GM18502 (cell line): Measurements from ENCODE around the gene ZPBP.
"Not testable (repeated sequence)": the region's sequence is repeated elsewhere in the genome, so short reads cannot be mapped to it uniquely, and the experiment has no call there.

Source experiments
- ATAC-seq: cut with Tn5 transposase; IDR thresholded peaks from one replicate; pipeline ENCODE4 v1.9.1; 2021; ENCODE audit warnings: mild to moderate bottlenecking; ENCODE audit not compliant: unreplicated experiment, poor library complexity

Gene ZPBP

DNA sequence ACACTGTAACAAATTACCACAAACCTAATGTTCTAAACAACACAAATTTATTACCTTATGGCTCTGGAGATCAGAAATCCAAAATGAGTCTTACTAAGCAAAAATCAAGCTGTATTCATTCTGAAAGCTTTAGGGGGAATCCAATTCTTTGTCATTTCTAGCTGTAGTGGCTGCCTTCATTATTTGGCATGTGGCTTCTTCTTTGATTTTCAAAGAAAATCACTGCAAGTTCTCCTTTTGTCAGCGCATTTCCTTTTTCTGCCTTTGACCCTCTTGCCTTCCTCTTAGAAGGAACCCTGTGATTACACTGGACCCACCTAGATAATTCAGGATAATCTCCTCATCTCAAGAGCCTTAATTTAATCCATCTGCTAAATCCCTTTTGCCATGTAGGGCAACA is 36.9 kb downstream of the ZPBP start:
- no peak for ATAC-seq

DNA sequence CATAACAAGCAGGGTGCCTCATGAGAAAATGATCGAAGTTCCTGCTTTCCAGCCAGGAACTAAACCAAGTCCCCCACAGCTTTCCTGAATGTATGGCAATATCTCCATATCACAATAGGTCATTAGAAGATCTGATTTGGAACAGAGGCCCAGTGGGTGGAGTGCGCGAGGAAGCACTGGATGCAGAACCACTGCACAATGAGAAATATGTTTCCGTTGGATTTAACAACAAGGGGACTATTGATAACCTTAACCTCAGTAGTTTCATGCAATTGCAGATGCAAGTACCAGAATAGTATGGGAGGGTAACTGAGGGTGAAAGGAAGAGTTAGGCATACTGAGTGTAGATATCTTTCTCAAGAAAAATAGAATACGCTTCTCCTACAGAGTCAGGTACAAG is 45.3 kb downstream of the ZPBP start:
- no peak for ATAC-seq

DNA sequence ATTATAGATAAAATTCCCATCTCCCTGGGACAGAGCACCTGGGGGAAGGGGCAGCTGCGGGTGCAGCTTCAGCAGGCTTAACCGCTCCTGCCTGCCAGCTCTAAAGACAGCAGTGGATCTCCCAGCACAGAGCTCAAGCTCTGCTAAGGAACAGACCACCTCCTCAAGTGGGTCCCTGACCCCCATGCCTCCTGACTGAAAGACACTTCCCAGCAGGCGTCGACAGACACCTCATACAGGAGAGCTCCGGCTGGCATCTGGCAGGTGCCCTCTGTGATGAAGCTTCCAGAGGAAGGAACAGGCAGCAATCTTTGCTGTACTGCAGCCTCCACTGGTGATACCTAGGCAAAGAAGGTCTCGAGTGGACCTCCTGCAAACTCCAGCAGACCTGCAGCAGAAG is 51.9 kb downstream of the ZPBP start:
- ATAC-seq, result not testable (repeated sequence)

DNA sequence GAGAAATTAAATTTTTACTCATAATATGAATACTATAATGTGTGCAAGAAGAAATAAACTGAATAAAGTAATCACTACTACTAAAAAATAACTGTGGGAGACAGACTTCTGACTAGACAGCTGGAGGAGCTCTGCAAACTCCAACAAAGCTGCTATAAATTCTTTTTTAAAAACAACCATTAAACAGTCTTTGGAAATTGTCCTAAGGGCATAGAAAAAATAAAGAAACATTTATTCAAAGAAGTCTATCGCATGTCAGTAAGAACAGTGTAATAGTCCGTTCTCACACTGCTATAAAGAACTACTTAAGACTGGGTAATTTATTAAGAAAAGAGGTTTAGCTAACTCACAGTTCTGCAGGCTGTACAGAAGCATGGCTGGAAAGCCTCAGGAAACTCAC is 56.0 kb downstream of the ZPBP start:
- no peak for ATAC-seq

DNA sequence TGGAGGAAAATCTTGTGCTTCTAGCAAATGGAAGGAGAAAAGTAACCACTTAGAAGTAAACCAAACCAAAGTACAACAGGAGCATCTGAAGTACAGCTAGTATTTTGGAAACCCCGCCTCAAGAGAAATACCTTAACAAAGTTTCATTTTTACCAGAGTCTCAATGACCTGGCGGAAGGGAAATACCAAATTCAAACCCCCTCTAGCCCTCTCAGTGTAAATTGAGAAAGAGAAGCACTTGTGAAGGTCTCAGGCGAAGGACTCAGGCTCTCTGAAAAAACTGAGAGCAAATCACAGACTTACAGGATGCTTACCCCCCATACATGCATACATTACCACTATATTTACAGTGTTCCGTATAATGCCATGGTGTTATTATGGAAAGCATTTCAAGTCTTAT is 70.1 kb downstream of the ZPBP start:
- peak; percentile 79 for ATAC-seq

DNA sequence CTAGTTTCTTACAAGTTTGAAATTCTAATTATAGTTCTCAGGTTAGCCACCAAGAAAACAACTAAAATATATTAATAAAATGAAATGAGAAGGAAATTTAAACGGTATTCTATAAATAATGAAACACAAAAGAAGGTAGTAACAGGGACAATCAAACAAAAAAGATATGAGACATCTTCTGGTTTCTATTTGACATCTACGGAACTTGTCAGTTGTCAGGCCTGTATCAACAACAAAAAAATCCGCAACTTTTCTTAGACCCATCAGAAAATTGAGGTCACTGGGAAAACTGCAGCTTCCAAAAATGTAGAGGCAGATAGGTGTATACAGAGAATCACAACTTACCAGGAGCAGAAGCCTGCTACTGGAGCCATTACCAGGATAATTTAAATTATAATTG is 70.6 kb downstream of the ZPBP start:
- ATAC-seq, result peak; percentile 44

DNA sequence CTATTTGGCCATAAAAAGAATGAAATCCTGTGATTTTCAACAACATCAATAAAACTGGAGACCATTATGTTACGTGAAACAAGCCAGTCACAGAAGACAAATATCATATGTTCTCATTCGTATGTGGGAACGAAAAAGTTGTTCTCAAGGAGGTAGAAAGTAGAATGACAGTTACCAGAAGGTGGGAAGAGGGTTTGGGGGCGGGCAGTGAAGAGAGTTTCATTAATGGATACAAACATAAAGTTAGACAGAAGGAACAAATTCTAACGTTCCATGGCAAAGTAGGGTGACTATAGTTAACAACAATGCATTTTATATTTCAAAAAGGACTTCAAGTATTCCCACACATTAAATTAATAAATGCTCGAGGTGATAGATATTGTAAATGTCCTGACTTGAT is 97.4 kb downstream of the ZPBP start:
- no peak for ATAC-seq

DNA sequence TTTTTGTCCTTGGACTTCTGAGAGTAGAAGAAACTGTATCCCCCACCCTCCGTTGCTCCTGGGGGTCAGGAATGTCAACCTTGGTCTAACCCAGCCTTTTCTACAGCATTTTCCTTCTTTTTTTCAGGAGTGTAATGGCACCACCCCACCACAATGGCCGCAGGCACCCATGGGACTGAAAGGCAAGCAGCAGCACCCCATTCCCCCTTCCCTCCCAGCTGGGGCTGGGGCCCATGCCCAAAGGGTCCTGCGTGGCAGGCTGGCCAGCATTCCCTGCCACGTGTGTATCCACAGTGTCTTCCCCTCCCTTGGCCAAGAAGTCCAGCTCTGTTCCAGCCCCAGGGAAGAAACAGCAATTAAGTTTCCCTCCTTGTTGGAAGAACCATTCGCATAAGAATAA is 106.9 kb downstream of the ZPBP start:
- ATAC-seq, result no peak

DNA sequence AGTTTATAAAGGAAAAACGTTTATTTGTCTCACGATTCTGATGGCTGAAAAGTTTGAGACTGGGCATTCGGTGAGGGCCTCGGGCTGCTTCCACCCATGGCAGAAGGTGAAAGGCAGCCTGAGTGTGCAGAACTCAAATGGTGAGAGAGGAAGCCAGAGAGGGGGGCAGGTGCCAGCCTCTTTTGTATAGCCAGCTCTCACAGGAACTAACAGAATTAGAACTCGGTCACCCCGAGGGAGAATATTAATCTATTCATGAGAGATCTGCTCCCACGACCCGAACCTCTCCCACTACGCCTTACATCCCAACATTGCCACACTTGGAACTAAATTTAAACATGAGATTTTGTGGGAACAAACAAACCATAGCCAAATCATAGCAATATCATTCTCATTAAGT is 112.6 kb downstream of the ZPBP start:
- ATAC-seq, result no peak

DNA sequence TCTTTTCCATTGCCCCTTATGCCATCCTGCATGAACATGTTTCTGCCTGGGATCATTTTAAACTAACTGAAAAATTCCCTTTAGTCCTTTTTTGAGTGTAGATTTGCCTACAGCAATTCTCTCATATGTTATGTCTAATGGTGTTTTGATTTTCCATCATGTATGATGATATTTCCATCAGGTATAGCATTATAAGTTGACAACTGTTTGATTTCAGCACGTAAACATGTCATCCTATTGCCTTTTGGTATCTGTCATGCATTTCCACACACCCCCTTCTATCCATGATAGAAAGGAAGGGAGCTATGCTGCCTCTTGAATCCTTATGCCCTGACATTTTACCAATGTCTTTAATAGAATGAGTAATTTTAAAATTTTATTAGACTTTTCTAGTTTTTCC is 116.8 kb downstream of the ZPBP start:
- no peak for ATAC-seq

DNA sequence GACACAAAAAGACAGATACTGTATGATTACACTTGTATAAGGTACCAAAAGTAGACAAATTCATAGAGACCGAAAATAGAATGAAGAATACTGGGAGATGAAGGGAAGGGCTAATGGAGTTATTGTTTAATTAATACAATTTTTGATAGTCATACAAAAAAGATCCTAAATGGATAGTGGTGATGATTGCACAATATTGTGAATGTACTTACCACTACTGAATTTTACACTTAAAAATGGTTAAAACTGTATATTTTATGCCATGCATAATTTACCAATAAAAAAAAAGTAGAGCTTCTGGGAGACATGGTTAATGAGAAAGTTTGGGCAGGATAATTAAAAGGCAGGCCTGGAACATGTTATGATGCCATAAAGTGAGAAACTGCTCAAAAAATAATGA is 119.0 kb downstream of the ZPBP start:
- ATAC-seq, result no peak

DNA sequence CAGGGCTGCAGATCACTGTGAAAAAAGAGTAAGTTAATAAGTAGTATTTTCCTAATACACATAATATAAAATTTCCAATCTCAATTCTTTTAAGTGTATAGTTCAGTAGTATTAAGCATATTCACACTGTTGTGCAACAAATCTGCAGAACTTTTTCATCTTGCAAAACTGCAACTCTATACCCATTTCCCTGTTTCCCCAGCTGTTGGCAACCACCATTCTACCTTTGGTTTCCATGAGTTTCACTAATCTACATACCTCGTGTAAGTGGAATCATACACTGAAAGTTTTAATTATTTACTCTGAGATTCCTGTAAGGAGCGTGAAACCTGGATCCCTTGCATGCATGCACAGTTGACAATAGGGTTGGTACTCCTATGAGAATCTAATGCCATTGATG is 155.4 kb downstream of the ZPBP start:
- ATAC-seq, result no peak

DNA sequence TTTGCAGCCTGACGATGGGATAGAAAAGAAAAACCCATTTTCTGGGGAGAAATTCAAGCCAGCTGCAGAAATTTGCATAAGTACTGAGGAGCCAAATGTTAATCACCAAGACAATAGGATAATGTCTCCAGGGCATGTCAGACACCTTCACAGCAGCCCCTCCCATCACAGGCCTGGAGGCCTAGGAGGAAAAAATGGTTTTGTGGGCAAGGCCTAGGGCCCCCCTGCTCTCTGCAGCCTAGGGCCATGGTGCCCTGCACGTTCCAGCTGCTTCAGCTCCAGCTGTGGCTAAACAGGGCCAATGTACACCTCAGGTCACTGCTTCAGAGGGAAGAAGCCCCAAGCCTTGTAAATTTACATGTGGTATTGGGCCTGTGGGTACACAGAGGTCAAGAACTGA is 161.4 kb downstream of the ZPBP start:
- ATAC-seq, result no peak

DNA sequence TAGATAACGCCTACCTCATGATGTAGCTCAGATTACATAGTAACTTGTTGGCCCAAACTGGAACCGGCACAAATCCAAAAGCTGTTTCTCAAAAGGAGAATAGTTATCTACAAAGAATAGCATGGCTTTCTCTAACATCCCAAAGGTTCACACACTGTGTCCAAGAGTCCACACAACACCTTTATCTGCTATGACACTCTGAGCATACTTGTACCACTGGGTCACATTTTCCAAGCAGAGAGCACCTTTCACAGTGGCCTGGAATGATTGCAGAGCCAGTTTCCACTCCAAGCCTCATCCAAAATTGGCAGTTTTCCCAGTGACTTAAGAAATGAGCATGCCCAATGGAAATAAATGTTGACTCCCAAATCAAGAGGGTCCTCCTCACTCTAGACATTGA is 164.3 kb downstream of the ZPBP start:
- no peak for ATAC-seq

DNA sequence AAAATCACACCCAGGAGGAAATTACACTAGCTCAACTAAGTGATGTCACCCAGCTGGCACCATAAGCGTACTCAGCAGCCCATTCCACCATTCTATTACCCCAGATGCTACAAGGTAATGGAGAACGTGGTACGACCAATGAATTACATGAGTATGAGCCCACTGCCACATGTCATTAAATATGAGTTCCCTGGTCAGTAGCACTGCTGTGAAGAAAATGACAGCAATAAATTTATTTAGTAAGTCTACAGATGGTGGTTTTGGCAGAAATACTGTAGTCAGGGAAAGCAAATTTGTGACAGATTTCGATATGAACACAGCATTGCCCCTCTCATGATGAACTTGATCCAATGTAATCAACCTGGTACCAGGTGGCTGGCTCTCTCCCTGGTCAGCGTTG is 165.4 kb downstream of the ZPBP start:
- no peak for ATAC-seq

DNA sequence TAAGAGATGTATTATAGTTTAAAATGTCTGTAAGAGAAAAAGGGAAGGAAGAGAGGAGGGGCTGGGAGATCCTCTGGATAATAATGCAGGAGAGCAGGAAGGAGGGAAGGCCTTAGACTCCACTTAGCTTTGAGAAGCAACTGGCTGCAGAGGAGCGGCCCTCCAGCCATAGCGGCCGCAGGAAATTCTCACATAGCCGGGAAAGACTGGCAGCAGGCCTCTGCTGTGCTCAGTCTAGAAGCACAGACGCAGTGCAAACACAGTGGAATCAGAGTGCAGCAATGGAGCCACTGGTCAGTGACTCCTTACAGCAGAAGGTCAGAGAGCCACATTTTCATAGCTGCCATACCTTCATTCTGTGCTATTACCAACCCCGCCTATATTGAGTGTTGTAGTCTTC is 166.3 kb downstream of the ZPBP start:
- ATAC-seq, result no peak

DNA sequence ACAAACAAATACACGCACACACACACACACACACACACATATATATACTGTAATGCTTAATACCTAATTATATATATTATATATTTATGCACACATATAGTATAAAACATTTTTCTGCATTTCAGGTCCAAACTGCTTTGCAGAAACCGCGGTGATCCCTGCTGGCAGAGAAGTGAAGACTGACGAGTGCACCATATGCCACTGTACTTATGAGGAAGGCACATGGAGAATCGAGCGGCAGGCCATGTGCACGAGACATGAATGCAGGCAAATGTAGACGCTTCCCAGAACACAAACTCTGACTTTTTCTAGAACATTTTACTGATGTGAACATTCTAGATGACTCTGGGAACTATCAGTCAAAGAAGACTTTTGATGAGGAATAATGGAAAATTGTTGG is 181.1 kb downstream of the ZPBP start:
- no peak for ATAC-seq

DNA sequence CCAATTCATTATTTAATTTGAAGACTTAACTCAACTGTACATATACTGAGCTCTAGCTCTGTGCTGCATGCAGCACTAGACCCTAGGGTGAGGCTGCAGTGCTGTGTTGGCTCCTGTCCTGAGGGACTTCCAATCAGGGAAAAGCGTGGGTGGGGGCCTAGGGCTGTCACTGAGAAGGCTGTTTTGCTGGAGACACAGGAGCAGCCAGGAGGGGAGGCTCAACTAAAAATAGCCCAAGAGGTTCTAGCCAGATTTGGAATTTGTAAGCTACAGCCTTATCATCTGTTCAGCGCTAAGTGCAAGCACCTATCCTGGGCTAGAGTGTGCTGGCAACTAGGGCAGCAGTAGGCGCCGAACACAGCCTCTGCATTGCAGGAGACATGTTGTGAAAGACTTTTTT is 198.5 kb downstream of the ZPBP start:
- no peak for ATAC-seq

DNA sequence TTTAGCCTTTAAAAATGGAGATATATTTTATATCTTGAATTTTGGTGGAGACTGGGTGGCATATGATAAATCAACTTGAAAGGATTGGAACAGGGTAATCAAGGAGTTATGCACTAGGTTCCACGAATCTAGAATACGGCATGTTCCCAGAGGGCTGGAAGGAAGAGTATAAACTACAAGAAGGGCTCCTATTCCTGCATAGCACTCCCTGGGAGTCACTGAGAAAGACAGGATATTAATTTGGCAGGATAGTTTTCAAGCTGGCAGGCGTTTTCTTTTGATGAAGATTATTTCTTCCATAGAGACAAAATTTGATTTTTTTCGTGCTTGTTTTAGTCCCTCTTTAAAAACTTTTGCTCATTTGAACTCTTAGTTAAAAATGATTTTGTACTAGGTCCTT is 199.9 kb downstream of the ZPBP start:
- ATAC-seq, result no peak

DNA sequence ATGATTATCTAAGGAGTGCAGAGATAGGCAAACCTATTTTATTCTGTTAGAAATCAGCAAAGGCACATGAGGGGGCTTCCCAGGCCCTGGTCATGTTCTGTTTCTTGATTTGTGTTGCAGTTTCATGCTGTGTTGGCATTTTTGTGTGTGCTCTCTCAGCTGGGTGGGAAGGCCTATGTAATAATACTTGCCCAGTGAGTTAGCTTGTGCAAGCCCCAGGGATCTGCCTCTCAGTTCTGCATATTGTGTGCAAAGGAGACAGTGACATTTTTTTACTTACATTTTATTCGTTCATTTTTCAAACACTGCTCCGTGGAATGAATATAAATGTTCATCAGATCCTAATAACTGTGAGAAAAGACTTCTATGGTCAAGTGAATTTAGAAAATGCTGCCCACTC is 200.6 kb downstream of the ZPBP start:
- ATAC-seq, result no peak
